ENCODE data around the gene PLA2G4C. TPM values are rescaled to one million over a fixed set of nuclear protein-coding genes. Genes with fewer than 3 reads are reported as not detected.

The PLA2G4C gene
- polyA plus RNA-seq, 4 donors: 4.0 to 5.6 (median 4.5) TPM

DNA sequence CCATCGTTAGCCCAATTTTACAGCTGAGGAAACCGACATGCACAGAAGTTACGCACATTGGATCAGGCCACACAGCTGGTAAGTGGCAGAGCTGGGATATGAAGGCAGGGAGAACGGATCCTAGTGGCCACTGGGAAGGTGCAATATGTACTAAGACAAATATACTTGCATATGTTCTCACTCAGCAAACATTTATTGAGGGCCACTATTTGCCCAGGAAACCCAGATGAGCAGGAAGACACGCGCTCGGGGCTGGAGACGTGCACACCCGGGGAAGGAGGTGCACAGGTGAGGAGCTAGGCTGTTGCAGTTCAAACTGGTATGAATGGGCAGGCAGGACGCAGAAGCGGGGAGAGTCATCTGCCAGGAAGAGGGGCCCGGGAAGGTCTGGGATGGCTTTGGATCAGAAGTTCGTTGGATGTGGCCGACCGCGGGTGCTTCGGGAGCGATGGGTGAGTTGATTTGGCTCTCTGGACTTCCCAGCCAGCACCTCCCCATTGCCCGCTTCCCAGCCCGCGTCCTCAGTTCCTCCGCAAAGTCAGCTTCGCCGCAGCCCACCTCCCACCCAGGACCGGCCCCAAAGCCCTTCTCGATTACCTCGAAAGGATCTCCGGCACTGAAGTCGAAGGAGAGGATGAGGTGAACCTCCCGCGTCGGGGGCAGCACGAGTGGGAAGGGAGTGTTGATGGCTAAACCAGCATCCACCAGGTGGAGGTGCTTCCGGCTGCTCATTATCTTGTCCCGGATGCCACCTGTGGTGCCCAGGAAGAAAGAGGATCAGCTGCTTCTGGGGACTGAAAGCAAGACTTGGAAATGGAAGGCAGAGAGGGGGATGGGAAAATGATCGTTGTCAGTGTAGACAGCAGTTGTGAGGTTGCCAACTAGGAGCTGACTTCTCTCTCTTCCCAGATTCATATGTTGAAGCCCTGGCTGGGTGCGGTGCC, 48.9 kb downstream of the PLA2G4C start:
- no peak for DNase-seq (ENCODE audit: low read depth in 4 of 4, low spot score in 3 of 4)

GRCh38 chr19:48060381-48060780, 50.2 kb downstream of the PLA2G4C start:
- no peak for DNase-seq (ENCODE audit: low read depth in 4 of 4, low spot score in 3 of 4)

- DNase-seq (ENCODE audit: low read depth in 4 of 4, low spot score in 3 of 4): no peak
These were observed 51.3 kb downstream of the PLA2G4C start for GRCh38 chr19:48059331-48059730.

DNA sequence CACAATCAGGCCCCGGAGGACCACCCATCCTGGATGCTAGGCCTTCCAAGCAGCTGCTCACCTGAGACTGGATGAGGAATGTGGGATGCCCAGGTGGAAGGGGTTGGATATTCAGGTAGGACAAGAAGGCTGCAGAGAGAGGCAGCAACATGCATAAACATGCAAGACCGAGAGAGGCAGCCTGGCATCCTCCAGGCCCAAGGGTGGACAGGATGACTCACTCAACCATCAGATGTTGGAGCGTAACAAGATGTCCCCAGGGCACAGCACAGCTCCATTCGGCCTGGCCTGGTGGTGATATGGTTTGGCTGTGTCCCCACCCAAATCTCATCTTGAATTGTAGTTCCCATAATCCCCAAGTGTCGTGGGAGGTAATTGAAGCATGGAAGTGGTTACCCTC, 56.8 kb downstream of the PLA2G4C start:
- no peak for DNase-seq (ENCODE audit: low read depth in 4 of 4, low spot score in 3 of 4)

GRCh38 chr19:48053076-48053475, 57.5 kb downstream of the PLA2G4C start:
- DNase-seq (ENCODE audit: low read depth in 4 of 4, low spot score in 3 of 4): no peak

DNA sequence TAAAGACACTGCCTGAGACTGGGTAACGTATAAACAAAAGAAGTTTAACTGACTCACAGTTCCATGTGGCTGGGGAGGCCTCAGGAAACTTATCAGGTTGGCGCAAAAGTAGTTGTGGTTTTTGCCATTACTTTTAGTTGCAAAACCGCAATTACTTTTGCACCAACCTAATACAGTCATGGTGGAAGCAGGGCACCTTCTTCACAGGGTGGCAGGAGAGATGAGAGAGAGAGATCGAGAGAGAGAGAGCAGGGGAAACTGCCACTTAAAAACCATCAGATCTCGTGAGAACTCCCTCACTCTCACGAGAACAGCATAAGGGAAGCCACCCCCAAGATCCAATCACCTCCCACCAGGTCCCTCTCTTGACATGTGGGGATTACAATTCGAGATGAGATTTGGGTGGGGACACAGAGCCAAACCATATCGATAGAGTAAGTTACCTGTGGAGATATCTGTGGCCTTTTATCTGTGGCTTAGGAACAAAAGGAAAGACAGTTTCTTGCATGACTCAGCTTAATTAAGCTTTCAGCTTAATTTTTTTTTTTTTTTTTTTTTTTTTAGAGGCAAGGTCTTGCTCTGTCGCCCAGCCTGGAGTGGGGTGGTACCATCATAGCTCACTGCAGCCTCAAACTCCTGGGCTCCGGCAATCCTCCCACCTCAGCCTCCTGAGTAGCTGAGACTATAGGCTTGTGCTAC, 59.1 kb downstream of the PLA2G4C start:
- DNase-seq (ENCODE audit: low read depth in 4 of 4, low spot score in 3 of 4): no peak

- no peak for DNase-seq (ENCODE audit: low read depth in 4 of 4, low spot score in 3 of 4)
These were observed 66.1 kb downstream of the PLA2G4C start for GRCh38 chr19:48044561-48044960.

GRCh38 chr19:48043675-48044258, 66.8 kb downstream of the PLA2G4C start, which contains the start of gene CABP5:
Gene CABP5 (minus strand): TSS chr19:48044079. CDS start chr19:48043922, 157 bp downstream.
- no peak for DNase-seq (ENCODE audit: low read depth in 4 of 4, low spot score in 3 of 4)

- no peak for DNase-seq (ENCODE audit: low read depth in 4 of 4, low spot score in 3 of 4)
These were observed 68.6 kb downstream of the PLA2G4C start for GRCh38 chr19:48041877-48042580.

GRCh38 chr19:48036765-48037164, 73.9 kb downstream of the PLA2G4C start:
- DNase-seq (ENCODE audit: low read depth in 4 of 4, low spot score in 3 of 4): no peak

GRCh38 chr19:48033604-48034003, 77.0 kb downstream of the PLA2G4C start:
- no peak for DNase-seq (ENCODE audit: low read depth in 4 of 4, low spot score in 3 of 4)

GRCh38 chr19:48030073-48030472, 80.5 kb downstream of the PLA2G4C start:
- no peak for DNase-seq (ENCODE audit: low read depth in 4 of 4, low spot score in 3 of 4)

DNA sequence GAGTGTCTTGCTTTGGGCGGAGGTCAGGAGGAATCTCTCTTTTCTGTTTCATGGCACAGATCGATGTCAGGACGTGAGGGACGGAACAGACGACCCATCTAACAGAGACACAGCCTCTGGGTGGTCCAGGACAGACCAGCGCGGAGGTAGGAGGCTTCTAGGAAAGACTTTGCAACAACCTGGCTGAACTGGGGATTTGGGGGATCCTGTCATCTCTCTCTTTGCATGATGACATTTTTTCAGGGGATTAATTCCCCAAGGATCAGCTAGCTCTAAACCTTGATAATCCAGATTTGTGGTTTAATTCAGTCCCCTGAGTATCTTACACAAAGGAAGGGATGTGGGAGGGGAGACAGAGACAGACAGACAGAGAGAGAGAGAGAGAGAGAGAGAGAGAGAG, 81.2 kb downstream of the PLA2G4C start:
- no peak for DNase-seq (ENCODE audit: low read depth in 4 of 4, low spot score in 3 of 4)

- no peak for DNase-seq (ENCODE audit: low read depth in 4 of 4, low spot score in 3 of 4)
These were observed 85.1 kb downstream of the PLA2G4C start for GRCh38 chr19:48025480-48025879.

DNA sequence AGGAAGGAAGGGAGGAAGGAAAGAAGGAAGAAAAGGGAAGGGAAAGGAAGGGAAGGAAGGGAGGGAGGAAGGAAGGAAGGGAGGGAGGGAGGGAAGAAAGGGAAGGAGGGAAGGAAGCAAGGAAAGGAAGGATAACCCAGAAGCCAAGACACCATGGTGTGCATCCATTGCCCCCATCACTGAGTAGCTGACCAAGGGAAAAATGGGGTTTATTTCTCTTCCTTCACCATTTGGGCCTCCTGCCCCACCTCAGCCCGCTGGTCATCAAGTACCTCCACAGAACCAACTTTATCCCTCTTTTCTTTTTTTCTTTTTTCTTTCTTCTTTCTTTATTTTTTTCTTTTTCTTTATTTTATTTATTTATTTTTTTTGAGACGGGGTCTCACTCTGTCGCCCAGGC, 87.1 kb downstream of the PLA2G4C start:
- DNase-seq (ENCODE audit: low read depth in 4 of 4, low spot score in 3 of 4): no peak

- DNase-seq (ENCODE audit: low read depth in 4 of 4, low spot score in 3 of 4): no peak
These were observed 87.6 kb downstream of the PLA2G4C start for GRCh38 chr19:48023011-48023410.

DNA sequence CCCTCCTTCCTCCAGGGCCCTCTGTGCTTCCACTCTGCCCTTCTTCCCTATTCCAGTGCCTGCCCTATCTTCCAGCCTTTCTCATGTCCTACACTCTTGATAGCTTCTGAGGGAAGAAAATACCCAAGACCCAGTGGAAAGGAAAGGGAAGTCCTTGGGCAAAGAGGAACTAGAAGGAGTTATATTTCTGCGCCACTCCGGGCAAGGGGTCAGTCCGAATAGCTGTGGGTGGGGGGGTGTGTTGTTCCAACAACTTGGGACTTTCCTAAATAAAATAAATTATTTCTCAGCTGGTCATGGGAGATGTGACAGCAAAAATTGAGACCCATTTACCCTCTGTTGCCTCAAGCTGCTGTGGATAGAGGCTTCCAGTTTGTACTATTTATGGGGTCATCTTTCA, 89.9 kb downstream of the PLA2G4C start:
- no peak for DNase-seq (ENCODE audit: low read depth in 4 of 4, low spot score in 3 of 4)

DNA sequence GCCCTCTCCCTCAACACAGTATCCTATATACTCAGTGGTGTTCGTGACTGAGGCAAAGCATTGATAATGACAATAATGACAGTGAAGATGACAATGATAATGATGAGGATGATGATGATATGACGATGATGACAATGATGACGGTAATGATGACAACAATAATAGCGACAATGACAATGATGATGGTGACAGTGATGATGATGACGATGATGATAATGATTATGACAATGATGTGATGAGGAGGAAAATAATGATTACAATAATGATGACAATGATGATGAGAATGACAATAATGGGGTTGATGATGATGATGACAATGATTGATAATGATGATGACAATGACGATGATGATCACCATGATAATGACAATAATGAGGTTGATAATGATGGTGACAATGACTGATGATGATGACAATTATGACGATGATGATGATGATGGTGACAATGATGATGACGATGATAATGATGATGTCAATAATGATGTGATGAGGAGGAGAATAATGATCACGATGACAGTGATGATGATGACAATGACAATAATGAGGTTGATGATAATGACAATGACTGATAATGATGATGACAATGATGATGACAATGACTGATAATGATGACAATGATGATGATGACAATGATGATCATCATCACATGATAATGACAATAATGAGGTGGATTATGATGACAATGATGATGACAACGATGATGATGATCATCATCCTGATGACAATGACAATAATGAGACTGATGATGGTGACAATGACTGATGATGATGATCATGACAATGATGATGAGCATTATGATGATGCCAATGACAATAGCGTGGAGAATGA, 99.5 kb downstream of the PLA2G4C start:
- no peak for DNase-seq (ENCODE audit: low read depth in 4 of 4, low spot score in 3 of 4)

GRCh38 chr19:48006762-48007161, 103.9 kb downstream of the PLA2G4C start:
- DNase-seq (ENCODE audit: low read depth in 4 of 4, low spot score in 3 of 4): no peak

DNA sequence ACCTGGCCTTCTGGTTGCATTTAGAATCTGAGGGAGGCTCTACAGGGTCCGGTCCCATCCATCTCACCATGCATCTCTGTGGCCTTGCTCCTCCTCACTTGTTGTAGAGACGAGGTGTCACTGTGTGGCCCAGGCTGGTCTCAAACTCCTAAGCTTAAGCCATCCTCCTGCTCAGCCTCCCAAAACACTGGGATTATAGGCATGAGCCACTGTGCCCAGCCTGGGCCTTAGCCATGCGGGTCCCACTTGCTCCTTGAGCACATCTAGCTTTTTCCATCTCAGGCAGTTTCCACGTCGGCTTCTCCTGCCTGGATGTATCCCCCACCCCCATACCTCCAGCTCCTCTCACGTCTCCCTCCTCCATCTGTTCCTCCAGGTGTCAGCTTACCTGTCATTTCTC, 106.4 kb downstream of the PLA2G4C start:
- DNase-seq (ENCODE audit: low read depth in 4 of 4, low spot score in 3 of 4): no peak

Data from left renal pelvis (tissue), 4 donors.